Hematopoietic multipotent progenitor cell treated with erythropoietin and hydrocortisone succinate and interleukin-3 and kit ligand, for 15 days (in vitro differentiated cells): ENCODE data around the gene LY6G6D.

Experiments used
- DNase-seq: peaks from one replicate; pipeline ENCODE4 v3.0.0-alpha.2; 2015; ENCODE audit warnings: low spot score

Gene LY6G6D

GRCh38 chr6:31736768-31737314 lies 21.7 kb downstream of the LY6G6D start:
- no peak for DNase-seq

- no peak for DNase-seq
Observed at GRCh38 chr6:31737315-31737990, 22.3 kb downstream of the LY6G6D start.

GRCh38 chr6:31737991-31738979 lies 23.1 kb downstream of the LY6G6D start:
- DNase-seq: peak; percentile 54

- peak; percentile 99 for DNase-seq
Observed at GRCh38 chr6:31739639-31740396, 24.7 kb downstream of the LY6G6D start, which contains the start of gene MSH5. Gene MSH5 (plus strand): TSS chr6:31740005. CDS start chr6:31740467, 462 bp downstream.

- DNase-seq: no peak
Observed at GRCh38 chr6:31740397-31741223, 25.5 kb downstream of the LY6G6D start.

- DNase-seq: no peak
Observed at GRCh38 chr6:31741815-31742214, 26.7 kb downstream of the LY6G6D start.

GRCh38 chr6:31742894-31743293 lies 27.7 kb downstream of the LY6G6D start:
- no peak for DNase-seq

GRCh38 chr6:31744422-31744821 lies 29.3 kb downstream of the LY6G6D start:
- no peak for DNase-seq

GRCh38 chr6:31749301-31750036 lies 34.3 kb downstream of the LY6G6D start:
- DNase-seq: no peak

GRCh38 chr6:31750411-31751022 lies 35.4 kb downstream of the LY6G6D start:
- DNase-seq: no peak

- DNase-seq: no peak
Observed at GRCh38 chr6:31752739-31753319, 37.7 kb downstream of the LY6G6D start.

- no peak for DNase-seq
Observed at GRCh38 chr6:31758281-31758680, 43.1 kb downstream of the LY6G6D start.

- DNase-seq: no peak
Observed at GRCh38 chr6:31760790-31761189, 45.6 kb downstream of the LY6G6D start.

- DNase-seq: no peak
Observed at GRCh38 chr6:31761343-31761742, 46.2 kb downstream of the LY6G6D start.

GRCh38 chr6:31762356-31762755 lies 47.2 kb downstream of the LY6G6D start, which contains the start of gene SAPCD1:
Gene SAPCD1 (plus strand): TSS chr6:31762656. CDS start chr6:31763055, 399 bp downstream.
- DNase-seq: no peak

GRCh38 chr6:31762878-31763618 lies 47.9 kb downstream of the LY6G6D start:
- no peak for DNase-seq

GRCh38 chr6:31763619-31763940 lies 48.4 kb downstream of the LY6G6D start:
- no peak for DNase-seq

- DNase-seq: no peak
Observed at GRCh38 chr6:31764198-31764597, 49.0 kb downstream of the LY6G6D start.

GRCh38 chr6:31765559-31765909 lies 50.4 kb downstream of the LY6G6D start:
- DNase-seq: no peak
